Adrenal gland (tissue), 5 donors: ENCODE results near the gene LILRA6.

Source experiments
- POLR2A ChIP-seq, 2 donors: fragments of 450-650 bp; IDR thresholded peaks; one replicate each; pipeline ENCODE4 v1.6.1; 2017; ENCODE audit warnings: antibody characterized with exemption in 2 of 2, mild to moderate bottlenecking in 2 of 2, moderate library complexity in 1 of 2
- TF ChIP-seq, protein P1 (sequence below), 6 experiments: fragments of 450-650 bp in 4 of 6; fragments of 200-600 bp in 2 of 6; sonication (generic) in 1 of 6; IDR thresholded peaks; 1 replicate in 5 of 6; 2 replicates in 1 of 6; pipeline versions ENCODE4 v1.5.1 to v1.8.0; 2016 to 2021; ENCODE audit warnings: antibody characterized with exemption in 6 of 6, mild to moderate bottlenecking in 2 of 6, moderate library complexity in 1 of 6
- donor health status: DM: no; HTN: no; CAD: no.

GRCh38 chr19:54207676-54207982 lies 35.0 kb downstream of the LILRA6 start:
- no peak for TF ChIP-seq POLR2A (IDR thresholded peaks at IDR 0.05)
- TF ChIP-seq, protein P1, sequence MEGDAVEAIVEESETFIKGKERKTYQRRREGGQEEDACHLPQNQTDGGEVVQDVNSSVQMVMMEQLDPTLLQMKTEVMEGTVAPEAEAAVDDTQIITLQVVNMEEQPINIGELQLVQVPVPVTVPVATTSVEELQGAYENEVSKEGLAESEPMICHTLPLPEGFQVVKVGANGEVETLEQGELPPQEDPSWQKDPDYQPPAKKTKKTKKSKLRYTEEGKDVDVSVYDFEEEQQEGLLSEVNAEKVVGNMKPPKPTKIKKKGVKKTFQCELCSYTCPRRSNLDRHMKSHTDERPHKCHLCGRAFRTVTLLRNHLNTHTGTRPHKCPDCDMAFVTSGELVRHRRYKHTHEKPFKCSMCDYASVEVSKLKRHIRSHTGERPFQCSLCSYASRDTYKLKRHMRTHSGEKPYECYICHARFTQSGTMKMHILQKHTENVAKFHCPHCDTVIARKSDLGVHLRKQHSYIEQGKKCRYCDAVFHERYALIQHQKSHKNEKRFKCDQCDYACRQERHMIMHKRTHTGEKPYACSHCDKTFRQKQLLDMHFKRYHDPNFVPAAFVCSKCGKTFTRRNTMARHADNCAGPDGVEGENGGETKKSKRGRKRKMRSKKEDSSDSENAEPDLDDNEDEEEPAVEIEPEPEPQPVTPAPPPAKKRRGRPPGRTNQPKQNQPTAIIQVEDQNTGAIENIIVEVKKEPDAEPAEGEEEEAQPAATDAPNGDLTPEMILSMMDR (IDR thresholded peaks at IDR 0.05): no peak
